GM18951 (cell line): ENCODE measurements around the gene PDLIM3.

Experiments
- POLR2A ChIP-seq: IDR thresholded peaks from 4 replicates; pipeline ENCODE4 v1.6.1; 2011; ENCODE audit warnings: mild to moderate bottlenecking; ENCODE audit not compliant: insufficient read length, insufficient read depth; ENCODE audit errors: extremely low read depth
- in situ Hi-C: fragments of 300-500 bp; cut with MboI; formaldehyde crosslinking; loops from one replicate; pipeline ENCODE4 v1.12.0; 2022; ENCODE audit warnings: low sequenced_read_pairs, mixed read lengths, inconsistent platforms; ENCODE audit not compliant: unreplicated experiment

Gene PDLIM3

GRCh38 chr4:185534866-185535611, at the start of gene PDLIM3:
PDLIM3 (minus strand) TSS chr4:185535507; CDS start chr4:185535434, 73 bp downstream.
- in situ Hi-C loops = no loop called here
- TF ChIP-seq POLR2A = no peak

- no peak for TF ChIP-seq POLR2A
- in situ Hi-C loops = no loop called here
Observed at GRCh38 chr4:185583813-185584212, 48.5 kb upstream of the PDLIM3 start.

- in situ Hi-C loops = no loop called here
- TF ChIP-seq POLR2A = no peak
Observed at GRCh38 chr4:185582651-185583400, 47.5 kb upstream of the PDLIM3 start.

GRCh38 chr4:185580699-185581098, 45.4 kb upstream of the PDLIM3 start:
- in situ Hi-C loops = no loop called here
- no peak for TF ChIP-seq POLR2A

- no peak for TF ChIP-seq POLR2A
Observed at GRCh38 chr4:185578284-185578683, 43.0 kb upstream of the PDLIM3 start.

GRCh38 chr4:185576962-185577950, 41.9 kb upstream of the PDLIM3 start:
- in situ Hi-C loops = no loop called here
- TF ChIP-seq POLR2A = no peak

More at GRCh38 chr4:185578284-185578683, 43.0 kb upstream of the PDLIM3 start:
- in situ Hi-C loops = no loop called here

- in situ Hi-C loops = no loop called here
- TF ChIP-seq POLR2A = no peak
Observed at GRCh38 chr4:185576314-185576961, 41.1 kb upstream of the PDLIM3 start.

- no peak for TF ChIP-seq POLR2A
- in situ Hi-C loops = no loop called here
Observed at GRCh38 chr4:185573651-185574199, 38.4 kb upstream of the PDLIM3 start.

GRCh38 chr4:185570727-185571126, 35.4 kb upstream of the PDLIM3 start:
- no peak for TF ChIP-seq POLR2A
- in situ Hi-C loops = no loop called here

GRCh38 chr4:185567381-185568376, 32.4 kb upstream of the PDLIM3 start:
- in situ Hi-C loops = no loop called here
- TF ChIP-seq POLR2A = no peak

GRCh38 chr4:185566972-185567371, 31.7 kb upstream of the PDLIM3 start:
- in situ Hi-C loops = no loop called here
- TF ChIP-seq POLR2A = no peak
